Right lobe of liver (tissue), 4 donors: ENCODE data around the gene MCF2L2.

ENCODE experiments used
- CTCF ChIP-seq, 4 donors: fragments of 200-600 bp in 3 of 4; fragments of 450-650 bp in 1 of 4; IDR thresholded peaks; one replicate each; pipeline versions ENCODE4 v1.5.1 to v1.8.0; 2016 to 2022; ENCODE audit warnings: antibody characterized with exemption in 4 of 4, mild to moderate bottlenecking in 2 of 4
- POLR2A ChIP-seq: fragments of 450-650 bp; IDR thresholded peaks from one replicate; pipeline ENCODE4 v1.6.1; 2017; ENCODE audit warnings: antibody characterized with exemption, mild to moderate bottlenecking
- donor health status: DM: no; HTN: no; CAD: no.
- donor health status: DM: no; HTN: no; CAD: no.
- donor health status: DM: no; HTN: yes; CAD: no.

- no peak for TF ChIP-seq POLR2A
- no peak for TF ChIP-seq CTCF (IDR thresholded peaks at IDR 0.05)
These were observed 163.2 kb downstream of the MCF2L2 start for GRCh38 chr3:183265157-183265642.
